Stimulated activated CD4-positive, alpha-beta T cell treated with anti-CD3 and anti-CD28 coated beads, Interleukin-4, amount 100 ng/mL, for 24 hours (primary cell): ENCODE measurements around the gene PRDM16.
"Not testable (repeated sequence)": the region's sequence is repeated elsewhere in the genome, so short reads cannot be mapped to it uniquely, and the experiment has no call there.

Experiments used
- DNase-seq: peaks from one replicate; pipeline ENCODE4 v3.0.0-alpha.2; 2020

The PRDM16 gene

DNA sequence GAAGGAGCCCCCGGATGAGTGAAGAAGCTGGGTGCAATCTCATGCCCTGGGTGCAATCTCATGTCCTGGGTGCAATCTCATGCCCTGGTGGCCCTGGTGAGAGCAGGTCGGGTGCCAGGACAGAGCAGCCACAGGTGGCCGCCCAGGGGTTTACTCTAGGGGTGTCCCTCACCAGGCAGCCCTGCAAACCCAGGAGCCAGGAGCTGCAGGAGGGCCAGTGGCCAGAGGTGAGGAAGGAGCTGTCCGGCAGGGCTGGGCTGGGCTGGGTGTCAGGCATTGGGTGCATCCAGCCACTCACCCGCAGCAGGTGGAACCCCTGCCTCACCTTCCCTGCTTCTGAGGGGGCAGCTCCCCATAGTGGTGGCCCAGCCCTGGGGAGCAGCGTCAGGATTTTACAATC is 79.2 kb downstream of the PRDM16 start:
- DNase-seq, result no peak

DNA sequence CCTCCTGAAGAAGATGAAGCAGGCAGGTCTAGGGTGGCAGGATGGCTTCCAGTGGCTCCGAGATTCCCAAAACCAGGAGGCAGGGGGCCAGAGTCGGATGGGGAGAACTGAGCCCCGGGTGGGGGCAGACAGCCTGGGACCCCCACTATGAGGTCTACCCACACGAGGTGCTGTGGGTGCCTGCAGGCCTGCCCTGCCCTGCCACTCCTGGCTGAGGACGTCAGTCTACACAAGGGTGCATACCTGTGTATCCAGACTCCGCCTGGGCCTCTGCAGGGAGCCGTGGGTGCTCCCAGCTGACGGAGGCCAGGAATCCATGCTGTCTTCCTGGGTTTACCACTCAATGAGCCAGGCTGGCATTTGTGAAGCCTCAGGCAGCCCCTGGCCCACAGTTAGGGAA is 80.3 kb downstream of the PRDM16 start:
- no peak for DNase-seq

- no peak for DNase-seq
Observed at GRCh38 chr1:3151456-3151855, 82.5 kb downstream of the PRDM16 start.

DNA sequence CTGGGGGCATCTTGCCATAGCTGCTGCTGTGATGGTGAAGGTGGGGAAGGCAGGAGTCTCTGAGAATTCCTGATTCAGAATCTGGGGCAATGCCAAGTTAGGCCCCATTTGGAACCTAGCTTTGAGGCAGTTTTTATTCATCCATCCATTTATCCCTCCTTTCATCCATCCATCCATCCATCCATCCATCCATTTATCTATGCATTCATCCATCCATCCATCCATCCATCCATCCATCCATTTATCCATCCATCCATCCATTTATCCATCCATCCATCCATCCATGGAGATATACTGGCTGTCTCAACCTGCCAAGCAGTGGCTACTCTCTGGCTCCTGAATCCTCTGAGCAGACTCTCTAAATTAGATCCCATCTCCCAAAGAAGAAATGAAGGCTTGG is 83.1 kb downstream of the PRDM16 start:
- DNase-seq, result no peak

DNA sequence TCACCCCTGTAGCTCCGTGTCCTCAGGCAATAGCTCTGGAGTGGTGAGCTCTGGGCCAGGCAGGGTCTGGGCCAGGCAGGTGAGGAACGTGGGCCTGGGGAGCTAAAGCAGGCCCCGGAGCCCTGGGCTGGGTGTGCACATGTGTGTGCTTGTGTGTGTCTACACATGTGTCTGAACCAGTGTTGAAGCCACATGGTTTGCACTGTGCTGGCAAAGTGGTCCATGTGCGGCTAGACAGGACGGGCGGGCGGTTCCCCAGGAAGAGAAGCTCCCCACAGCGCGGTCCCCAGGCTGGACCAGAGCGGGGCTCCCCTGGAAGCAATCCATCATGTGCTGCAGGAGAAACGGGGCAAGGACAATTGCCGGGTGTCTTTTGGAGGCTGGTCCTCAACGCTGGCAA is 84.2 kb downstream of the PRDM16 start:
- no peak for DNase-seq

DNA sequence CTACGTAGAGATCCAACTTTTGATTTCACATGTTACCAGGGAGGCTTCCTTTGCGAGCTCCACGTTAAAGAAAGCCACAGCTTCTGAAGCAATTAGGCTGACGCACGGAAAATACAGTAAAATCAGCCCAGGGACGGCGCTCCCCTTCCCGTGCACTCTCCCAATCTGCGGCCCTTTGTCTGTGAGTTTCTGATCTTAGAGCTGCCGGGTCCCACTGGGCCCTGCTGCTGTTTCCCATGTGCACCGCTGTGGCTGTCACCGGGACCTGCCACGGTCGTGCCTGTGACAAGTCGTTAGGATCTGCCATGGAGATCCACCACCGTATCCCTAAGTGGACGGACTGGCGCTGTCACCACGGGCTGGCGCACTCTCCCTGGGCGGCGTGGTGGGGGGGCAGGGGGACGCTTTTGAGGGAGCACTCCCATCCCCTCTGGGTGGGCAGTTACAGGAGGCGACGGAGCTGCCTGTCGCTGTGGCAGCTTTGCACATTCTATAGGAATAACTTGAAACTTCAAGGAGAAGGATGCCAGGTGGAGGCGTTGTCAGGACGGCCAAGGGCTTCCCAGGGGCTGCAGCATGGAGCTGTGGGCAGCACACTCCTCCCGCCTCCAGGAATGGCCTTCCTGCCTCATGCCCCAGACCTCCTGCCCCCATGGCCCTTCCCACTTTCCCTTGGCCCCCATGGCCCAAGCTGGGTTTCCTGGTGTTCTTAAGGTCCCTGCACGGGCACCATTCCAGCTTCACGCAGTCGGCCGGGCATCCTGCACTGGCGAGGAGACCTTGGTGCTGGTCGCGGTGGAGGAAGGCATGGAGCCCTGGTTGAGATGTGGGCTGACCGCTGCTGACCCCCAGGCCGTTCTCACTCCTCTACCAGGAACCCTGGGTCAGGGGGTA is 85.1 kb downstream of the PRDM16 start:
- no peak for DNase-seq

DNA sequence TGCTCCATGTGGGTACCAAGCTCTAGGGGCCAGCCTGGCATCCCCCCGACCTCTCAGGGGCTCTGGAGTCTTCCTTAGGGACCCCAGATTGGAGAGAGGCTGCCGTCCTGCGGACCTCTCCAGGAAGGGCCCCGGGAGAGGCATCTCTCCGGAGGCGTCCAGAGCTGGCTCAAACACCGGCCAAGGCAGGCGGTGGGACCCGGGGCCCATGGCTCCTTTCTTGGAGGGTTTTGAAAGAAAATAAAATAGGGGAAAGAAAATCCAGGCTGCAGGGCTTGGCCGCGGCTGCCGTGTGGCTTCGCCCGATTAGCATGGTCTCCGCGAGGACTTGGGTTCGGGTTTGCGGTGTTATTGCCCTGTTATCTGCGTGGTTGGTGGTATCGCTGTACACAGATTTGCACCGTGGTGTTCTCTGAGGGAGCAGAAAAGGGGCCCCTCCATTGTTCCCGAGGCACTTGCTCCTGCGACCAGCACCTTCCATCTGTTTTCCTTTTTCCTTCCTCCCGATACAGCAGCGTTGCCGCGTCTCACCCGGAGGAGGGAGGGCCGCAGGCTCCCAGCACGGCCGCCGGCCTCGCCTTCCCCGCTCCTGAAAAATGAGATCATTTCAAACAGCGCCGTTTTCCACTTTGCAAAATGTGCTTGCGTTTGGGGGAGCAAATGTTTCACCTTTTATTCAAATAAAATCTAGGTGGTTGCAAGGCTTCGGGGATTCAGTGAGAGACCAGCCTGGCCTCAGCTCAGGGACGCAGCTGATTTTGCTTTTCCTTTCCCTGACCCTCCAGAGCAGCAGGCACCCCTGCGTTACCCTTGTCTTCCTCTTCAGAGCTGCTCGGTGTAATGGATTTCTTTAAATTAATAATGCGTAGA is 86.3 kb downstream of the PRDM16 start:
- DNase-seq, result no peak

- DNase-seq, result no peak
Observed at GRCh38 chr1:3155926-3156220, 86.9 kb downstream of the PRDM16 start.

- no peak for DNase-seq
Observed at GRCh38 chr1:3156936-3157335, 87.9 kb downstream of the PRDM16 start.

DNA sequence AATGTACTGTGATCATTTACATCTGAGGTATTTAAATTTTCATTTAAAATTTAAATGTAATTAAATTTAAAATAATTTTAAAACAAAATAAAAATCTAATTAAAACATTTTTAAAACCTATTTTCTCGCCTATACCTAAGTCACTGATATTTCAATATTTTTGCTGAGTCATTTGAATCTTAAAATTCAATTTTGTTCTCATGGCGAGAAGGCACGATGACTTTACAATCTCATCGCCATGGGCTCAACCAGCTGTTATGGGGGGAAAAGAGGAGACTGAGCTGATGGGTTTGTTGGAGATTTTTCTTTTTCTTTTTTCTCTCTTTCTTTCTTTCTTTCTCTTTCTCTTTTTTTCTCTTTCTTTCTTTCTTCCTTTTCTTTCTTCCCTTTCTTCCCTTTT is 89.3 kb downstream of the PRDM16 start:
- DNase-seq, result no peak

DNA sequence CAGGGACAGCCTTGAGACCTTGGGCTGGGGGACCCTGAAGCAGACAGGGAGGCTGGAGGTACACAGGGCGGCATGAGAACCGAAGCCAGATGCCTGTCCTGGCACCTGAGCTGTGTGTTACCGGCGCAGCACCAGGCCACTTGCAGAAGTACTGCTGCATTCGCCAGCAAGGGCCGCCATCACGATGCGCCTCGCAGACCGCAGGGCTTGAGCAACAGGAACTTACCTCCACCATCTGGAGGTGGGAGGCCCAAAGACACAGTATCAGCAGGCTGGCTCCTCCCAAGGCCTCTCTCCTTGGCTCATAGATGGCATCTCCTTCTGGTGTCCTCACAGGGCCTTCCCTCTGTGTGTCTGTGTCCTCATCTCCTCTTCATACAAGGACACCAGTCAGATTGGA is 90.1 kb downstream of the PRDM16 start:
- DNase-seq, result no peak

DNA sequence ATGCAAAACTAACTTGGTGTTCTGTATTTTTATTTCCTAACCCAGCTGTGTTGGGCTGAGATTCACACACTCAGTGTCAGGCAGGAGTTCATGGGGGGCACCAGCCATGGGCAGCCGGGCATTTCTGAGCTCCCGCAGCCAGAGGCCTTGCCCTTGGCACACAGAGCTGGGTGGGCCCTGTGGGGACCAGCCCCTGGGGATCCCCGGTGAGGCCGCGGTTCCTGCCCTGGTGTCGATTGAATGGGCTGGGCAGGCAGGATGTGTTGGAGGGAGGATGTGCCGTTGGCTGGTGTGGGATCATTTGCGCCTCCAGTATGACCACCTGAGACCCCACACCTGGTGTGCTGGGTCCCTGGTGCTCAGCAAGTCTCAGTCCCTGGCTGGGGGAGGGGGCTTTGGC is 91.0 kb downstream of the PRDM16 start:
- DNase-seq, result no peak

DNA sequence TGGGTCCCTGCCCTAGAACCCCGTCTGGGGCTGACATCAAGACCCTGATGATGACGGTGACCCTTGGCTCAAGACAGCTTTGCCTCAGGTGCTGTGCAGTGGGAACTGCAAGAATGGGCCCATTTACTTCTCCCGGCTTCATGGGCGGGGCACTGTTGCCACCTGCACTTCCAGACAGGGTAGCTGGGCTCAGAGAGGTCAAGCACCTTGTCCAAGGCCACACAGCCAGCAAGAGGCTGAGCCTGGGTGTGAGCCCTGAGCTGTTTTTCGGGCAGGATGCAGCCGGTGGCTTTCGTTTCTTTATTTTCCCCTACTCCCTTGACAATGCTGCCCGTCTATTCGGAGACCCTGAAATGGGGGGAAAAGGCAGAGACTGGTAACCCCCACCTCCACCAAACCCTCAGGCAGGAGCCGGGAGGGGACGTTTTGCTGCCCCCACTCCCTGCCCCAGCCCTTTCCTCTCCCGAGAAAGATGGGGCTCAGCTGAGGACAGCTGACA is 91.7 kb downstream of the PRDM16 start:
- DNase-seq, result no peak

DNA sequence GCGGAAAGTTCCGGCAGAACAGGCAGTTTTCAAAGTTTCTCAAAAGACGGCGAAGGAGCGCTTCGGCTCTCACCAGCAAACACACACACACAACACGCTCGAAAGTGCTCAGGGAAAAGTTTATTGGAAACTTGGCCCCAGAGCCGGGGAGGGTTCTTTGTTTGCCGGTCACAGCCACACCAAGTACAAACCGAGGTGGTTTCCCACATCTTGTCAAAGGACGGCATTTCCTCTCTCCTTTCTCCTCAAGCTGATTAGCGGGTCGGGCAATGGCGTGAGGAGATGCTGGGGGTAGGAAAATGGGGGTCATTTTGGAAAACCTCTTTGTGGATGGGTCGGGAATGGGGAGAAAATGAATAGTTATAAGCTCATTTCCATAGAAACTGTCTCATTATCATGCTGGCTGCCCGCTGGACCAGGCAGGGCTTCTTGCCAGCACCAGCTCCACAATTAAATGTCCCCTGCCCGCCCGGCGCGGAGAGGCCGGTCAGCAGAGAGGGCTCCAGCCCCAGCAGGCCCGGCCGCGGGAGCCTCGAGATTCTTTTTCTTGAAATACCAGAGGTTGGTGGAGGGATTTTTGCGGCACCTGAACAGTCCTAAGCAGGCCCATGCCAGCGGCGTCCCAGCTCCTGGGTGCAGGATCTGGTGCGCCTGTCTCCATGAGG is 92.3 kb downstream of the PRDM16 start:
- no peak for DNase-seq

DNA sequence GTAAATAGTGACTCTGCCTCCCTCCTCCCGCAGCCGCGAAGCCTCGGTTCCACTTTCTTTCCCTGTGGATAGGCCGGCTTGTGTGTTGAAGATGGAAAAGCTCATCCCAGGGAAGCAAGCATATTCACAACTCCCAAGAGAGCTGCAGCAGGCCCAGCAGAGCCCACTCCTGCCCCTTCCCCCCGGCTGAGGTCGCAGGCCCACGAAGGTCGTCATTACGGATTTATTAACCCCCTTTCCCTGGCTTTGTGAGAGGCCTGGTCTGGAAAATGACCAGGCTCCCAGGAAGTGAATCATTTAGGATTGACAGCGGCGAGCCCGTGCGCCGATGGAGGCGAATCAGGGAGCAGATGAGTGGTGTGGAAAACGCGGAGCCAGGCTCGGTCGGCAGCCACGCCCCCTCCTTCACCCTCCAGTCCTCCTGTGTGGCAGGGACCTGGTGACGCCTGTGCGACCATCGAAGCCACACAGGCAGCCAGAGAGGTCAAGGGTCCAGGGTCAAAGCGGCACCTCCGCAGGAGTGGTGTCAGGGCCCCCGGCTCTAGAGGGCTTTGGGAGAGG is 93.4 kb downstream of the PRDM16 start:
- DNase-seq, result no peak

GRCh38 chr1:3163356-3163755 is 94.4 kb downstream of the PRDM16 start:
- DNase-seq, result no peak

GRCh38 chr1:3164671-3165070 is 95.7 kb downstream of the PRDM16 start:
- no peak for DNase-seq

DNA sequence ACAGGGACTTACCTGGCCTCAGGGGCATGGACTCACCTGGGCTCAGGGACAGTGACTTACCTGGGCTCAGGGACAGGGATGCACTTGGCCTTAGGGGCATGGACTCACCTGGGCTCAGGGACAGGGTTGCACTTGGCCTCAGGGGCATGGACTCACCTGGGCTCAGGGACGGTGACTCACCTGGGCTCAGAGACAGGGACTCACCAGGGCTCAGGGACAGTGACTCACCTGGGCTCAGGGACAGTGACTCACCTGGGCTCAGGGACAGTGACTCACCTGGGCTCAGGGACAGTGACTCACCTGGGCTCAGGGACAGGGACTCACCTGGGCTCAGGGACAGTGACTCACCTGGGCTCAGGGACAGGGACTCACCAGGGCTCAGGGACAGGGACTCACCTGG is 96.2 kb downstream of the PRDM16 start:
- not testable (repeated sequence) for DNase-seq

GRCh38 chr1:3166206-3166918 is 97.4 kb downstream of the PRDM16 start:
- no peak for DNase-seq

GRCh38 chr1:3167255-3167654 is 98.3 kb downstream of the PRDM16 start:
- DNase-seq, result no peak

- DNase-seq, result no peak
Observed at GRCh38 chr1:3168678-3169077, 99.7 kb downstream of the PRDM16 start.

DNA sequence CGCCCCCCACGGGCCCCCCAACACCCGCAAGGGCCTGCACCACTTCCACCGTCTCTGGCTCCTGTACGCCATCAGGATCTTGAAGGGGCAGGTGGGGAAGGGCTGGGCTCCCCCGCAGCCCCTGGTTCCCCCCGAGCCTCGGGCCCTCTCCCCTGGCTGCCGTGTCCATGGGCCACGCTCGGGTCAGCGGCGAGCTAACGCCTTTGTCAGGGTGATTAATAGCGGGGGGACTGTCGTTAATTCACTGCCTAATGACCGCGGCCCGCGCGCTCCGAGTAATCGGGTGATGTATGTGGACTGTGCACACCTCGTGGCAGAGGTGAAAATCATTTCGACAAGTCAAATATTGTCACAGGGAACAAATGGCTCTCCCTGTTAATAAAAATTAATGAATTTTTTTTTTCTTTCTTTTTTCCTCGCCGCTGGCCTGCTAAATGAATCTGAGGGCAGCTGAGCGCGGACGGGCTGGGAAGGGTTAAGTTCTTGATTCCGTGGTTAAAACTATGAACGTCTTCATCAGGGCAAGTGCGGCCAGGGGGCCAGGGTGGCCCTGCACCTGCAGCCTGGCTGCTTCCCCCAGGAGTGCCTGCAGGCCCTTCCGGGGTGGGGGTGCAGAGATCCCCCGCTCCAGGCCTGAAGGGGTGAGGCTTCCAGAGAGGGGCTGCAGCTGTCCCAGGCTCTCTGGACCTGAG is 100.8 kb downstream of the PRDM16 start:
- no peak for DNase-seq
